ENCODE data around the gene CCDC81. TPM values are rescaled to one million over a fixed set of nuclear protein-coding genes. Genes with fewer than 3 reads are reported as not detected.

CCDC81 gene
- total RNA-seq, 4 donors from 2014 or later, result 0.78 to 3.3 (median 1.3) TPM

DNA sequence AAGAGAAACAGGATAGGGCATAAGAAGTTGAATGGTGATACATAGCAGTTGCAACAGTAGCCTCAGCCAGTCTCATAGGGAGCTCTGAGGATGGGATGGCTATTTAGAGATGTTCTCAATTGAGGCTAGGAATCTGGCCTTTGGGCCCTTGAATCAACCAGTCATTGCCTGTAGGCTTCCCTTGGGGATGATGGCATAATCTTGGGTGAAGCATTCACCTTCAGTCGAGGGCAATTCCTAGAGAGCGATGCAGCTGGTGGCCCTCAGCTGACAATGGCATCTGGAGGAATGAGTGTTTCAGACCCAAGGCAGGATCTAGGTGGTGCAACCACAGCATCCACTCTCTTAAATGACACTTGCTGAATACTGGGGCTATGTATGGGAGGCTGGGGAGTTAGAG, 61.0 kb downstream of the CCDC81 start:
- Histone ChIP-seq H3K4me3 (no peak overlapping the region), H3K27ac (no peak overlapping the region), H3K27me3 (no peaks in the 10 kb centered on the region), H3K36me3 (peaks cover 0 to 34% (median 0%) of the 10 kb centered on the region in 3 donors), H3K4me1 (peaks cover 0 to 13% (median 2%) of the 10 kb centered on the region in 4 donors), H3K9me3 (peaks cover 0 to 4% (median 0%) of the 10 kb centered on the region in 4 donors)
- WGBS, 2 donors, result 88 to 100% methylated on average over 2 of the region's 2 CpGs
- TF ChIP-seq, protein P1, sequence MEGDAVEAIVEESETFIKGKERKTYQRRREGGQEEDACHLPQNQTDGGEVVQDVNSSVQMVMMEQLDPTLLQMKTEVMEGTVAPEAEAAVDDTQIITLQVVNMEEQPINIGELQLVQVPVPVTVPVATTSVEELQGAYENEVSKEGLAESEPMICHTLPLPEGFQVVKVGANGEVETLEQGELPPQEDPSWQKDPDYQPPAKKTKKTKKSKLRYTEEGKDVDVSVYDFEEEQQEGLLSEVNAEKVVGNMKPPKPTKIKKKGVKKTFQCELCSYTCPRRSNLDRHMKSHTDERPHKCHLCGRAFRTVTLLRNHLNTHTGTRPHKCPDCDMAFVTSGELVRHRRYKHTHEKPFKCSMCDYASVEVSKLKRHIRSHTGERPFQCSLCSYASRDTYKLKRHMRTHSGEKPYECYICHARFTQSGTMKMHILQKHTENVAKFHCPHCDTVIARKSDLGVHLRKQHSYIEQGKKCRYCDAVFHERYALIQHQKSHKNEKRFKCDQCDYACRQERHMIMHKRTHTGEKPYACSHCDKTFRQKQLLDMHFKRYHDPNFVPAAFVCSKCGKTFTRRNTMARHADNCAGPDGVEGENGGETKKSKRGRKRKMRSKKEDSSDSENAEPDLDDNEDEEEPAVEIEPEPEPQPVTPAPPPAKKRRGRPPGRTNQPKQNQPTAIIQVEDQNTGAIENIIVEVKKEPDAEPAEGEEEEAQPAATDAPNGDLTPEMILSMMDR (IDR thresholded peaks at IDR 0.05), result no peak
- TF ChIP-seq POLR2A (IDR thresholded peaks at IDR 0.05) (no peak), EP300 (IDR thresholded peaks at IDR 0.05) (no peak)
- no peak for DNase-seq (ENCODE audit: low spot score in 2 of 2)

DNA sequence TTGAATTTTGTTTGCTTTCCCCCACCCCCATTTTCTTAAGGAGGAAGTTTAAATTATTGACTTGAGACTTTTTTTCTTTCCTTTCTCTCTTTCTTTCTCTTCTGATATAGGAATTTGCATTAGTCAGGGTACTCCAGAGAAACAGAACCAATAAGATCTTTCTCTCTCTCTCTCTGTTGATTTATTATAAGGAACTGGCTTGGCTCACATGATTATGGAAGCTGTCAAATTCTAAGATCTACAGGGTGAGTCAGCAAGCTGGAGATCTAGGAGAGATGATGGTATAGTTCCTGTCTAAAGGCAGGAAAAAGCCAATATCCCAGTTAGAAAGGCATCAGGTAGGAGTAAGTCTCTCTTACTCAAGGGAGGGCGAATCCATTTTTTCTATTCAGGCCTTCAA, 64.0 kb downstream of the CCDC81 start:
- WGBS, 2 donors, result 93 to 100% methylated on average over 1 of the region's 1 CpG
- TF ChIP-seq, protein P1 (IDR thresholded peaks at IDR 0.05), result no peak
- TF ChIP-seq POLR2A (IDR thresholded peaks at IDR 0.05) (no peak), EP300 (IDR thresholded peaks at IDR 0.05) (no peak)
- no peak overlapping the region for H3K4me3 ChIP-seq

DNA sequence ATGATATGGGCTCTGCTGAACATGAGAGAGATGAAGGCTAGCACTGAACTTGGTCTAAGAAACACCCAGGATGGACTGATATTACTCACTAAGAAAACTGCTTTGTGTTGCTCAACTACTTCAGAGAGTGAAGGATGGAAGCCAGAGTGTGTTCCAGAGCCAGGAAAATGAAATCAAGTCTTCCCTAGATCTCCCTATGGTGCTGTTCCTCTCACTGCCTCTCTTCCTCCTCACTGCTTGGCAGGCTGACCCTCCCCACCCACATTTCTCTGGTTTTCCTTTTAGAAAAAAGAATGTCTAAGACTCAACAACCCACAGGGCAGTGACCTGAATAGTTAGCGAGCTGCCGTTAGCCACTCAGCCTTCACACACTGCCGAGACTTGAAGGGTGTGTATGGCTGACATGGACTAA, 65.6 kb downstream of the CCDC81 start:
- H3K9me3 ChIP-seq, result no peaks in the 10 kb centered on the region
- peak in 1 of 2 donors; percentile 59 for DNase-seq (ENCODE audit: low spot score in 2 of 2)
- H3K27ac ChIP-seq, result peak overlapping the region in 3 of 4 donors; percentile 11 to 81 (median 63)
- no peak overlapping the region for H3K4me3 ChIP-seq
- H3K27me3 ChIP-seq, result no peaks in the 10 kb centered on the region
- peaks cover 0 to 42% (median 12%) of the 10 kb centered on the region in 4 donors for H3K4me1 ChIP-seq
- H3K36me3 ChIP-seq, result peaks cover 0 to 22% (median 0%) of the 10 kb centered on the region in 3 donors
- 28 to 31% methylated on average over 3 of the region's 3 CpGs for WGBS, 2 donors
- TF ChIP-seq POLR2A (IDR thresholded peaks at IDR 0.05) (no peak), EP300 (IDR thresholded peaks at IDR 0.05) (peak in 1 of 2 donors; percentile 61)
- TF ChIP-seq, protein P1 (IDR thresholded peaks at IDR 0.05), result no peak

More for the DNA sequence above, 64.0 kb downstream of the CCDC81 start:
- Histone ChIP-seq H3K27ac (no peak overlapping the region), H3K9me3 (no peaks in the 10 kb centered on the region), H3K27me3 (no peaks in the 10 kb centered on the region), H3K36me3 (peaks cover 0 to 20% (median 0%) of the 10 kb centered on the region in 3 donors), H3K4me1 (peaks cover 0 to 42% (median 12%) of the 10 kb centered on the region in 4 donors)
- DNase-seq (ENCODE audit: low spot score in 2 of 2), result no peak

DNA sequence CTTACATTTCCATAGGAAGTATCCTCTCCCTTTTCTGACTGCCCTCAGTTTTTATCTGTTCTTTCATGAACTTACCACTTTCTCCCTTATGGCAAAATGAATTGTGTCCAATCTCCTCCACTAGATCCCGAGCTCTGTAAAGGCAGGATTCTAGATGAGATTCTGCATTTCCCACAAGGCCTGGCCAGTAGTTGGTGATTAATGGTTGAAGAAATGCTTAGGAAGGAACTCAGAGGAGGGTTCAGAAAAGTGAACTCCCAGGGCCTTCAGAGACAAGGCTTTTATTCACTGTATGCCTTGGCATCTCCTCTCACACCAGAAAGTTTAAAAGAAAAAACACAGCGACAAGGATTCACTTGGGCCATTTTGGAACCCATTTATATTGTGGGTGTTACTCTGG, 66.2 kb downstream of the CCDC81 start:
- Histone ChIP-seq H3K4me3 (no peak overlapping the region), H3K36me3 (peaks cover 0 to 22% (median 0%) of the 10 kb centered on the region in 3 donors), H3K4me1 (peaks cover 0 to 42% (median 12%) of the 10 kb centered on the region in 4 donors), H3K9me3 (no peaks in the 10 kb centered on the region), H3K27ac (peak overlapping the region in 3 of 4 donors; percentile 11 to 81 (median 63)), H3K27me3 (no peaks in the 10 kb centered on the region)
- no peak for DNase-seq (ENCODE audit: low spot score in 2 of 2)
- WGBS, 2 donors, result 25 to 29% methylated on average over 2 of the region's 2 CpGs
- TF ChIP-seq, protein P1 (IDR thresholded peaks at IDR 0.05), result no peak

DNA sequence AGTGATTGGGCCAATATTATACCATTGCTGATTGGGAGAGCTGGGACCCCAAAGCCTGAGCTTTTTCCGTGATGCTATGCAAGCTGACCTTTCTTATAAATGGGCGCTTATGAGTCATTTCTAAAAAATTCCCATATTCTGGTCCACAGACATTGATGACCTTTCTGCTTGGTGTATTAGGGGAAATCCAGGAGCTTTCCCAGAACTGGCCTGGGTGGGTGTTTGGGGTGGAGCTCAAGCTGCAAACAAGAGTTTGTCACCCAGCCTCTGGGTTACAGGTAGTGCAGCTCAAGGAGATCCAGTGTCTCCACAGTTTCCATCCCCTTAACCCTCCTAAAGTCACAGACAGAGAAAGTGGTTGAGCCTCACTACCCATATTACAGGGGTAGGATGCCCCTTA, 67.7 kb downstream of the CCDC81 start:
- H3K36me3 ChIP-seq, result peaks cover 0 to 36% (median 0%) of the 10 kb centered on the region in 3 donors
- peaks cover 0 to 42% (median 12%) of the 10 kb centered on the region in 4 donors for H3K4me1 ChIP-seq
- H3K27me3 ChIP-seq, result no peaks in the 10 kb centered on the region
- peak overlapping the region in 2 of 4 donors; percentile 49 to 61 for H3K27ac ChIP-seq
- no peak overlapping the region for H3K4me3 ChIP-seq
- no peaks in the 10 kb centered on the region for H3K9me3 ChIP-seq
- DNase-seq (ENCODE audit: low spot score in 2 of 2), result no peak
- no peak for TF ChIP-seq EP300 (IDR thresholded peaks at IDR 0.05)
- WGBS, 2 donors, result 36 to 55% methylated on average over 2 of the region's 2 CpGs
